Activated CD8-positive, alpha-beta T cell treated with anti-CD3 and anti-CD28 coated beads, Interleukin-2, amount 10 ng/mL, durations not matched to agents 7 days and 5 days (primary cell): ENCODE data around the gene BMPER. TPM values are rescaled to one million over a fixed set of nuclear protein-coding genes. Genes with fewer than 3 reads are reported as not detected.

ENCODE experiments used
- ATAC-seq: fragments of 150-1000 bp; cut with Tn5 transposase; one replicate; pipeline ENCODE4 v1.10.0; 2021; ENCODE audit warnings: moderate library complexity
- CTCF ChIA-PET: fragments of 350-600 bp; sonication (Branson Sonifier 250); formaldehyde crosslinking; loops from one replicate; lab custom pipeline; 2021; ENCODE audit warnings: antibody characterized with exemption; lab: Charles Lee
- POLR2A ChIA-PET: fragments of 350-600 bp; sonication (Branson Sonifier 250); formaldehyde crosslinking; loops from one replicate; lab custom pipeline; 2021; ENCODE audit warnings: antibody characterized with exemption; lab: Charles Lee
- DNase-seq: peaks from one replicate; pipeline ENCODE4 v3.0.0-alpha.2; 2020
- H3K27ac Mint-ChIP-seq: one replicate; pipeline ENCODE4 v1.8.0; 2021; ENCODE audit warnings: mild to moderate bottlenecking, mixed read lengths
- H3K27me3 Mint-ChIP-seq: one replicate; pipeline ENCODE4 v1.8.0; 2021; ENCODE audit warnings: low read depth, mixed read lengths
- H3K36me3 Mint-ChIP-seq: one replicate; pipeline ENCODE4 v1.8.0; 2021; ENCODE audit warnings: low read depth, mixed read lengths
- H3K4me1 Mint-ChIP-seq: one replicate; pipeline ENCODE4 v1.8.0; 2021; ENCODE audit warnings: low read depth, mixed read lengths
- H3K4me3 Mint-ChIP-seq: one replicate; pipeline ENCODE4 v1.8.0; 2021; ENCODE audit warnings: mild to moderate bottlenecking, mixed read lengths
- H3K9me3 Mint-ChIP-seq: one replicate; pipeline ENCODE4 v1.8.0; 2022; ENCODE audit warnings: mixed read lengths; ENCODE audit not compliant: insufficient read depth
- total RNA-seq, 2 experiments: library from RNA; stranded (reverse); gene quantifications; one replicate each; pipeline ENCODE4 v1.2.3, GENCODE V29; 2021

Gene BMPER
- total RNA-seq, 2 experiments from 2014 or later: not detected

- ATAC-seq (no peak), DNase-seq (no peak)
- Mint-ChIP-seq H3K27ac (no peak overlapping the region), H3K9me3 (no peaks in the 10 kb centered on the region), H3K4me3 (no peak overlapping the region), H3K4me1 (no peaks in the 10 kb centered on the region), H3K27me3 (no peaks in the 10 kb centered on the region), H3K36me3 (no peaks in the 10 kb centered on the region)
- ChIA-PET CTCF (no interaction called here), POLR2A (no interaction called here)
Observed at GRCh38 chr7:34019301-34019790, 114.0 kb downstream of the BMPER start.

DNA sequence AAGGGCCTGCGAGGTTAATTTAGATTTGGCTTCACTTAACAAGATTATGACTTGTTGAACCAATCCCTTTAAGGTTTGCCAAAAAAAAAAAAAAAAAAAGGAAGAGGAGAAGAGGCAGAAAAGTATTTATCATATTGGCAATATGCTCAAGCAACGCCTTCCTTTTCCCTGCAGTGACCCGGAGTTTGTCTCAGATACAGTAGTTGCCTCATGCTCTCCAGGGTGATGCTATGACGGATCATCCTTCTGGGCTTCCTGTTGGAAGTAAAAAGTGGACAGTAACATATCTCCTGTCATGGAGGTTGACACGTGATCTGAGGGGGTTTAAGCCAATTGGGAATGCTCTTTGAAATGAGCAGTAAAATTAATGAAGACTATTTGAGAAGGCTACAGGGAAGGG lies 117.3 kb downstream of the BMPER start:
- POLR2A ChIA-PET: no interaction called here
- Mint-ChIP-seq H3K4me1 (no peaks in the 10 kb centered on the region), H3K9me3 (no peaks in the 10 kb centered on the region)

DNA sequence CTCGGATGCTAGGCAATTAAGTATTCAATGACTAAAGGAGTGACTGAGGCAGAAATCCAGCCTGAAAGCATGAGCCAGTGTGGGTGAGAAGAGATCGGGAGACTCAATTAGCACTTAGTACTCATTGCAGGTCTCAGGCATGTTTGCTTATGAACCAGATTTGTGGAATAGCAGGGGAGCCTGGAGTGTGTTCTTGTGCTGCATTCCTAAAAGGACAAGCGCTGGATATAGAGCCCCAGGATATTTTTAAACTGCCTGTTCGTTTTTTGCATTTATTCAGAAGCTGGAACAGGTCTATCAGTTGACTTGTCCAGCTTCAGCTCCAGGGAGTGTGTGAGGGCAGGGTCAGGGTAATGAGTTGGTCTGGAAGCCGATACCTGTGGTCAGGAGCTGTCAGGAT lies 120.3 kb downstream of the BMPER start:
- no peak overlapping the region for H3K27ac Mint-ChIP-seq
- no peaks in the 10 kb centered on the region for H3K9me3 Mint-ChIP-seq
- H3K4me3 Mint-ChIP-seq: no peak overlapping the region
- no peaks in the 10 kb centered on the region for H3K27me3 Mint-ChIP-seq
- POLR2A ChIA-PET: no interaction called here
- no peak for ATAC-seq
- H3K36me3 Mint-ChIP-seq: no peaks in the 10 kb centered on the region
- DNase-seq: no peak
- H3K4me1 Mint-ChIP-seq: no peaks in the 10 kb centered on the region
- CTCF ChIA-PET: no interaction called here

More for the DNA sequence above, 117.3 kb downstream of the BMPER start:
- H3K27me3 Mint-ChIP-seq: no peaks in the 10 kb centered on the region
- ATAC-seq: no peak
- DNase-seq: no peak
- CTCF ChIA-PET: no interaction called here
- no peak overlapping the region for H3K27ac Mint-ChIP-seq
- no peaks in the 10 kb centered on the region for H3K36me3 Mint-ChIP-seq
- no peak overlapping the region for H3K4me3 Mint-ChIP-seq

- ATAC-seq: no peak
- ChIA-PET CTCF (no interaction called here), POLR2A (no interaction called here)
- Mint-ChIP-seq H3K27ac (no peak overlapping the region), H3K9me3 (no peaks in the 10 kb centered on the region), H3K4me3 (no peak overlapping the region), H3K4me1 (no peaks in the 10 kb centered on the region), H3K36me3 (no peaks in the 10 kb centered on the region), H3K27me3 (no peaks in the 10 kb centered on the region)
- no peak for DNase-seq
Observed at GRCh38 chr7:34026481-34027190, 121.3 kb downstream of the BMPER start.

DNA sequence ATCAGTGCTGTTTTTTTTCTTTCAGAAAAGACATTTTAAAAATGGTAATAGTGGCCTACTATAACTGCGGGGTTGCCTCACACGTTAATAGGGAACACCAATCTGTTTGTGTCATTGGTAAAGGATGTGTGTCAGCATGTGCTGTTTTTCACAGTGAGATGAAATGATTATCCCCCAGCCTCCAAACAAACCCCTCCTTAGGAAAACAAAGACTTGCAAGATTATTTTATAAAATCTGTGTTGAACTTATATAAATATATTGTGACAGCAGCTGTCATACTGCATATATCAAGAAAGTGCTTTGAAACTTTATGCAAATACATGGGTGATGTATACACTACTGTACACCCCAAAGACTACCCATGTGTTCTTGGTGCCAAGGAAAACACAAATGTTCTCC lies 125.8 kb downstream of the BMPER start:
- Mint-ChIP-seq H3K27me3 (no peaks in the 10 kb centered on the region), H3K4me3 (no peak overlapping the region), H3K4me1 (no peaks in the 10 kb centered on the region), H3K36me3 (no peaks in the 10 kb centered on the region), H3K27ac (no peak overlapping the region), H3K9me3 (no peaks in the 10 kb centered on the region)
- ATAC-seq: no peak
- CTCF ChIA-PET: no interaction called here
- POLR2A ChIA-PET: no interaction called here
- no peak for DNase-seq

- ChIA-PET CTCF (no interaction called here), POLR2A (no interaction called here)
- Mint-ChIP-seq H3K27ac (no peak overlapping the region), H3K36me3 (no peaks in the 10 kb centered on the region), H3K27me3 (no peaks in the 10 kb centered on the region), H3K4me1 (no peaks in the 10 kb centered on the region), H3K4me3 (no peak overlapping the region), H3K9me3 (no peaks in the 10 kb centered on the region)
- no peak for ATAC-seq
- DNase-seq: no peak
Observed at GRCh38 chr7:34034728-34035127, 129.4 kb downstream of the BMPER start.

DNA sequence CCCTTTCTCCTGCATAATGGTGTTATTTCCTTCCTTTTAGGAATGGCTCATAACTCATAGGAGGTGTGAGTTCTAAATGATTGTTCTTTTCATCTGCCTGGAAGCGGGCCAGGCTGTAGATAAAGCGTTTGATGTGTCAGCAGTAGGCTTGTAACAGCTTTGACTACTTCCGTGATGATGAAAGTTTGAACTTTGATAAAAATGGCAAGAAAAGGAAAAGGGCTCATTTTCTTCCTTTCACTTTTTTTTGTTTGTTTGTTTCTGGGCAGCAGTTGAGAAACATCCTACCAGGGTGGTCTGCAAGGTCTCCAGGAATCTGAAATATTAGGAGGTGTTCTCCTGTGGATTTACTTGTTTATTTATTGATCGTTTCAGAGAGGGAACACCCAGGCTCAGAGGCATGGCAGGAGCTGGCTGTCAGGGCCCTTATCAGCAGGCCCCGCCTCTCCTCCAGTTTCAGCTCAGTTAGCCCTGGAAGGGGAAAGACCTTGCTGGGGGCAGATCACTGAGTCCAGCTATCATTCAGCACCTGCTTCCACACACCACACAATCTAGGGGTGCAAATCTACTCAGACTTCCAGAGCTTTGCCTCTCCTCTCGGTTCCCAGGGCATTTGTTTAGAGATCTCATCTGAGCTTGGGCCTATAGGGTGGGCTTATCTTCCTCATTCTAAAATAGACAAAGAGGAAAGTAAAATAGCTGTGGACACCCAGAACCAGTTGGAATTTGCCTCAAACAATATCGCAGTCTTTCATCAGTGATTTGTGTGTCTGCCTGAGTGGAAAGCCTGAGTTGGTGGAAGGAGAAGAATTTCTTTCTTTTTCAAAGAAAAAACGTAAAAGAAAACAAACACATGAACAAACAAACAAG lies 130.9 kb downstream of the BMPER start:
- no peaks in the 10 kb centered on the region for H3K9me3 Mint-ChIP-seq
- no peaks in the 10 kb centered on the region for H3K27me3 Mint-ChIP-seq
- H3K4me1 Mint-ChIP-seq: no peaks in the 10 kb centered on the region
- ChIA-PET POLR2A (no interaction called here), CTCF (no interaction called here)
- no peak overlapping the region for H3K27ac Mint-ChIP-seq
- no peaks in the 10 kb centered on the region for H3K36me3 Mint-ChIP-seq
- DNase-seq (no peak), ATAC-seq (no peak)
- no peak overlapping the region for H3K4me3 Mint-ChIP-seq

DNA sequence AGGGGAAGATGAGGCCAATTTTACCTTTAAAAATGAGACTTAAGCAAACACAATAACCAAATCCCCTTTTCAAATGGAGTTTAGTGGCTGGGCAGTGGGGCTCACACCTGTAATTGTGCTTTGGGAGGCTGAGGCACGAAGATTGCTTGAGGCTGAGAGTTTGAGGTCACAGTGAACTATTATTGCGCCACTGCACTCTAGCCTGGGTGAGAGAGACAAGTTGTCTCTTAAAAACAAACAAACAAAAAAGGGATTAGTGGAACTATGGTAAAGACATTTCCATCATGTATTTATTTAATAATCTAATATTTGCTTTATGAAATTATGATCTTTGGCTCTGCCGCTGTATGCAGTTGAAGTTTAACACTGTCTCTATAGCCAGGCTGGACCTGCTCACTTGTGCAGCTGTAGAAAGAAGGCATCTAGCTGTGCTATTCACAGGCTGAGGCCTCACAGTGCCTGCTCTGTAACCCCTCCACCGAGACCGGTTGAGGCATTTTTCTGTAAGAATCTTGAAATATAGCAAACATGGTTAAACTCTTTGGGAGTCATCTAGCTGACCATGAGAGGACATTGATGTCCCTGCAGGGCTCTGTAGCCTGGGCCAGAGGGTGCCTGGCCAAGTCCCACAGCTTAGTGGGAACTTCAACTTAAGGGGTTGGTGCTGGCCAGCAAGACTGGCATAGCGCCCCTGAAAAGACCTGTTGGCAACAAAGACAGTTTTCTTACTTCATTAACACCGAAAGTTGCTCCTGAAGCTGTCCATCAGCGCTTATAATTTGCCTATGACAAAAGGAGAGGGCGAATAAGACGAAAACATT lies 131.8 kb downstream of the BMPER start:
- Mint-ChIP-seq H3K27ac (no peak overlapping the region), H3K4me3 (no peak overlapping the region), H3K9me3 (no peaks in the 10 kb centered on the region), H3K27me3 (no peaks in the 10 kb centered on the region), H3K36me3 (no peaks in the 10 kb centered on the region), H3K4me1 (no peaks in the 10 kb centered on the region)
- DNase-seq (no peak), ATAC-seq (no peak)
- POLR2A ChIA-PET: no interaction called here
- CTCF ChIA-PET: no interaction called here

- POLR2A ChIA-PET: no interaction called here
- no peak for DNase-seq
- CTCF ChIA-PET: no interaction called here
Observed at GRCh38 chr7:34038816-34039470, 133.6 kb downstream of the BMPER start.

GRCh38 chr7:34041707-34042106 lies 136.4 kb downstream of the BMPER start:
- H3K9me3 Mint-ChIP-seq: no peaks in the 10 kb centered on the region
- CTCF ChIA-PET: no interaction called here
- DNase-seq (no peak), ATAC-seq (no peak)
- H3K4me3 Mint-ChIP-seq: no peak overlapping the region
- H3K36me3 Mint-ChIP-seq: no peaks in the 10 kb centered on the region
- H3K27ac Mint-ChIP-seq: no peak overlapping the region
- no peaks in the 10 kb centered on the region for H3K4me1 Mint-ChIP-seq
- POLR2A ChIA-PET: no interaction called here
- no peaks in the 10 kb centered on the region for H3K27me3 Mint-ChIP-seq

More at GRCh38 chr7:34038816-34039470, 133.6 kb downstream of the BMPER start:
- Mint-ChIP-seq H3K4me3 (no peak overlapping the region), H3K27me3 (no peaks in the 10 kb centered on the region), H3K36me3 (no peaks in the 10 kb centered on the region), H3K9me3 (no peaks in the 10 kb centered on the region), H3K27ac (no peak overlapping the region), H3K4me1 (no peaks in the 10 kb centered on the region)
- no peak for ATAC-seq

DNA sequence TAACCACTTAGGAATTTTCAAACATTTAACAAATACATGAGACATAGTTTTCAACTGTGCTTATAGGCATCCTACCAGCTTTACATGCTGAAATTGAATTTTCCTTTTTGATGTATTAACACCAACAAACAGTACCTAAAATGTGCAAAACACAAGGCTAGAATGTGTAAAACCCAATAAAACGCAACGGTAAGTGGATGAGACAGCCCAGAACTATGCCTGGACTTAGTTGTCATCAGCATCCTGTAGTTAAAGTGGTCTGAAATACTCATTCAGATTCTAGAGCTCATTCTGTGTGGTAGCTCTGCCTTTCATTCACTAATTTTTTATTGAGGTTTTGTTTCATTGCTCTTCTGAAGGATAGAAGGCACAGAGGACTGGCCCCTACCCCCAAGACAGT lies 137.1 kb downstream of the BMPER start:
- no peaks in the 10 kb centered on the region for H3K4me1 Mint-ChIP-seq
- no peaks in the 10 kb centered on the region for H3K9me3 Mint-ChIP-seq
- no peaks in the 10 kb centered on the region for H3K36me3 Mint-ChIP-seq
- ATAC-seq (no peak), DNase-seq (no peak)
- H3K27ac Mint-ChIP-seq: no peak overlapping the region
- H3K4me3 Mint-ChIP-seq: no peak overlapping the region
- H3K27me3 Mint-ChIP-seq: no peaks in the 10 kb centered on the region
- ChIA-PET POLR2A (no interaction called here), CTCF (no interaction called here)
